C4-2B (cell line): ENCODE data around the gene IL17RD.

Experiments used
- CTCF ChIP-seq: fragments of 450-650 bp; conservative IDR thresholded peaks from 2 replicates; pipeline ENCODE4 v1.5.1; 2017; ENCODE audit warnings: mild to moderate bottlenecking
- ZFX ChIP-seq: fragments of 450-650 bp; IDR thresholded peaks from 2 replicates; pipeline ENCODE4 v1.6.1; 2017

- TF ChIP-seq CTCF (no peak), ZFX (no peak)
These were observed 5.8 kb upstream of the IL17RD start for GRCh38 chr3:57170946-57171345.
